Thoracic aorta (tissue), 2 donors: ENCODE measurements around the gene FLRT2. TPM values are rescaled to one million over a fixed set of nuclear protein-coding genes. Genes with fewer than 3 reads are reported as not detected.

Source experiments
- ATAC-seq: fragments of 150-250 bp; one replicate; pipeline ENCODE4 v1.8.0; 2017; ENCODE audit warnings: low read depth; ENCODE audit not compliant: insufficient number of reproducible peaks, low FRiP score
- DNase-seq: peaks from one replicate; pipeline ENCODE4 v3.0.0-alpha.2; 2020; ENCODE audit warnings: low spot score
- H3K27ac ChIP-seq, 2 donors: fragments of 200-600 bp; sonication (generic); 1 replicate in 1 of 2; 2 replicates in 1 of 2; pipeline ENCODE4 v1.5.1; 2016; ENCODE audit warnings: mild to moderate bottlenecking in 2 of 2, moderate library complexity in 2 of 2
- H3K27me3 ChIP-seq: fragments of 200-600 bp; sonication (generic); replicated peaks from 2 replicates; pipeline ENCODE4 v1.6.0; 2016; ENCODE audit warnings: mild to moderate bottlenecking; ENCODE audit not compliant: insufficient read depth
- H3K36me3 ChIP-seq: fragments of 200-600 bp; sonication (generic); one replicate; pipeline ENCODE4 v1.5.1; 2016
- H3K4me1 ChIP-seq, 2 donors: fragments of 200-600 bp; sonication (generic); 1 replicate in 1 of 2; 2 replicates in 1 of 2; pipeline versions ENCODE4 v1.5.1 to v1.6.0; 2016; ENCODE audit warnings: low read depth in 2 of 2, mild to moderate bottlenecking in 1 of 2; ENCODE audit not compliant: control insufficient read depth in 1 of 2
- H3K4me3 ChIP-seq: fragments of 200-600 bp; sonication (generic); 2 replicates; pipeline ENCODE4 v1.5.1; 2016; ENCODE audit warnings: mild to moderate bottlenecking
- H3K9me3 ChIP-seq: fragments of 200-600 bp; sonication (generic); 2 replicates; pipeline ENCODE4 v1.5.1; 2016
- total RNA-seq, 2 donors: library from RNA; depleted of rRNA; stranded (reverse); fragments of >200 nt; gene quantifications; one replicate each; pipeline versions ENCODE4 v1.1.0 to v1.2.3, GENCODE V29; 2016
- TF ChIP-seq, protein P1 (sequence below): fragments of 200-600 bp; sonication (generic); IDR thresholded peaks from one replicate; pipeline ENCODE4 v1.5.1; 2019; ENCODE audit warnings: antibody characterized with exemption

Gene FLRT2
- total RNA-seq, 2 donors from 2014 or later: 20.1 to 45.4 TPM

DNA sequence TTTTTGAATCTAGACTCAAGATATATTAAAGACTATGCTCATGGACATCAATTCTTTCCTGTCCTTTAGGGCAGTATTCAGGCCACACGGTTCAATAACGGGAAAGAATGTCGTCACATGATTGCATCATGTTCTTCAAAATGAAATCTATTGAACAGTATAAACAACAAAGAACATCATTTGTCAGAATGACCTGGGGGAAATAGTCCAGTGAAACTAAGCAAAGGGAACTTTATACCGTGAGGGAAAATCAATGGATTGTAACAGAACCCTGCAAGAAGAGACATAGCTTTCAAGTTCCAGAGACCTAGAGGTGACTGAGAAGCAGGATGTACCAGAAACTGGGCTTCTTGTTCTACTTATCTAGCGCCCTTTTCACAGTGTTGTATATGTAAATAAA is 32.7 kb downstream of the FLRT2 start:
- H3K27me3 ChIP-seq: no peaks in the 10 kb centered on the region
- no peaks in the 10 kb centered on the region for H3K9me3 ChIP-seq
- ATAC-seq: no peak
- H3K4me1 ChIP-seq: no peaks in the 10 kb centered on the region
- H3K4me3 ChIP-seq: no peak overlapping the region
- no peaks in the 10 kb centered on the region for H3K36me3 ChIP-seq
- H3K27ac ChIP-seq: no peak overlapping the region
- DNase-seq: no peak
- TF ChIP-seq, protein P1, sequence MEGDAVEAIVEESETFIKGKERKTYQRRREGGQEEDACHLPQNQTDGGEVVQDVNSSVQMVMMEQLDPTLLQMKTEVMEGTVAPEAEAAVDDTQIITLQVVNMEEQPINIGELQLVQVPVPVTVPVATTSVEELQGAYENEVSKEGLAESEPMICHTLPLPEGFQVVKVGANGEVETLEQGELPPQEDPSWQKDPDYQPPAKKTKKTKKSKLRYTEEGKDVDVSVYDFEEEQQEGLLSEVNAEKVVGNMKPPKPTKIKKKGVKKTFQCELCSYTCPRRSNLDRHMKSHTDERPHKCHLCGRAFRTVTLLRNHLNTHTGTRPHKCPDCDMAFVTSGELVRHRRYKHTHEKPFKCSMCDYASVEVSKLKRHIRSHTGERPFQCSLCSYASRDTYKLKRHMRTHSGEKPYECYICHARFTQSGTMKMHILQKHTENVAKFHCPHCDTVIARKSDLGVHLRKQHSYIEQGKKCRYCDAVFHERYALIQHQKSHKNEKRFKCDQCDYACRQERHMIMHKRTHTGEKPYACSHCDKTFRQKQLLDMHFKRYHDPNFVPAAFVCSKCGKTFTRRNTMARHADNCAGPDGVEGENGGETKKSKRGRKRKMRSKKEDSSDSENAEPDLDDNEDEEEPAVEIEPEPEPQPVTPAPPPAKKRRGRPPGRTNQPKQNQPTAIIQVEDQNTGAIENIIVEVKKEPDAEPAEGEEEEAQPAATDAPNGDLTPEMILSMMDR: no peak

DNA sequence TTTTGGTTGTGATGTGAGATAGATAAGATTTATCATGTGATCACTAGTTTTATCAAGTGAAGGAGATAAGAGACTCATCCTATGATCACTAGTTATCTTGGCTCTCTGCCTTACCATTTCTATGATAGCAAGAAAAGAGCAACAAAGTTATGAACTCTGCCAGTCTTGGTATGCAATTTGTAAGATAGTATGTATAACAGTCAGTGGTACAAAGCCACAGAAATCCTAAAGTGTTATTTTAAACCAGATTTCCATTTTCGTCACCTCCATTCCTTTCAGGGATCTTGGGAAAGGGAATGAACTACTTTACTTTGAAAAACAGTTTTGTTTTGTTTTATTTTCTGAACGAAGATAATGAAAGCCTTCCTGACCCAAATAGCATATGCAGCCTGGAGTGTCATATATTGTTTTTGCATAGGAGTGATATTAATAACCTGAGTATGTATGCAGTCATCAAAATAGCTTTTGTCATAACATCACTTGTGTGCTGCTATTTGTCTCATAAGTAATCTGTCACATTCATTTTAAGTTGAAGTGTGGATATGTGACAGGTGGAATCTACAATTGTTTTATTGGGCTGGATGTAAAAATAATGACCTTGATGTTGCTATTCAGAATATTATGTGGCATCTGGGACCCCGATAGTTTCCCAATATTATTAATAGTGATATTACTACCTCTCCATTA is 35.0 kb downstream of the FLRT2 start:
- Histone ChIP-seq H3K27me3 (no peaks in the 10 kb centered on the region), H3K4me1 (no peaks in the 10 kb centered on the region), H3K27ac (no peak overlapping the region), H3K4me3 (no peak overlapping the region), H3K9me3 (no peaks in the 10 kb centered on the region), H3K36me3 (no peaks in the 10 kb centered on the region)
- TF ChIP-seq, protein P1: no peak
- ATAC-seq (no peak), DNase-seq (no peak)

DNA sequence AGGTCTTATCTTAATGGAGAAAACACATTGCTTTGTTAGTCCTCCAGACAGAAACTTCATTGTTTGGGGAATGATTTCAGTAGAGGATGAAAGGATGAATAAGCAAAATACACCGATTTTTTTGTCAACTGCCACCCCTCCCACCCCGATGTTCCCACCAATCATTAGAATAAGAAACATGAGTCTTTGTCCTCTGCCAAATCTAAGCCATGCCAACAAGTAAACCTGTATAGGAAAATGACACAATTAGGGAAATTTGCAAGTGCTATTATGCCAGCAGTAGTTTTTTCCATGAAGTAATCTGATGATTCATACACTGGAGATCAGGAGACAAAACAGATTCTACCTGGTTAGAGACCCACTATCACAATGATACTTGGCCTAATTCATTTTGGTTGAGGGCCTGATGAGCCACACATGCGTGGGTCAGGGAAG is 35.9 kb downstream of the FLRT2 start:
- ATAC-seq (no peak), DNase-seq (no peak)
- no peak overlapping the region for H3K4me3 ChIP-seq
- no peak overlapping the region for H3K27ac ChIP-seq
- no peaks in the 10 kb centered on the region for H3K4me1 ChIP-seq
- no peaks in the 10 kb centered on the region for H3K9me3 ChIP-seq
- H3K27me3 ChIP-seq: no peaks in the 10 kb centered on the region
- no peaks in the 10 kb centered on the region for H3K36me3 ChIP-seq
- TF ChIP-seq, protein P1: no peak

DNA sequence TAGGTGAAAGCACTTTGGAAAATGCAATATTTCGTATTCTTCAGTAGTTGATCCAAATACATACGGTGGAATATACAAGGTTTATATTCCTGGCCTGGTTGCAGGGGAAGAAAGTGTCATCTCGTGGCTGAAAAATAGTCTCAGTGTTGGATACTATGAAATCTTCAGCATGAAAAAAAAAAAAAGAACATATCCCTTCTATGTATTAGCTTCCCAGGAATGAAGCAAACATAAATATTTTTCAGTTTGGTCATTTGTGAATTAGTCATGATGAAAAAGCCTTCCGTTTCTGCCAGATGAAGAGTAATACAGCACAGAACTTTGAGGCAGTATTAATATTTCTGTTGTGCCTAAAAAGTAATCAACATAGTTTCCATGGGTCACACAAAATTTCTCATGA is 36.7 kb downstream of the FLRT2 start:
- no peaks in the 10 kb centered on the region for H3K4me1 ChIP-seq
- ATAC-seq: no peak

DNA sequence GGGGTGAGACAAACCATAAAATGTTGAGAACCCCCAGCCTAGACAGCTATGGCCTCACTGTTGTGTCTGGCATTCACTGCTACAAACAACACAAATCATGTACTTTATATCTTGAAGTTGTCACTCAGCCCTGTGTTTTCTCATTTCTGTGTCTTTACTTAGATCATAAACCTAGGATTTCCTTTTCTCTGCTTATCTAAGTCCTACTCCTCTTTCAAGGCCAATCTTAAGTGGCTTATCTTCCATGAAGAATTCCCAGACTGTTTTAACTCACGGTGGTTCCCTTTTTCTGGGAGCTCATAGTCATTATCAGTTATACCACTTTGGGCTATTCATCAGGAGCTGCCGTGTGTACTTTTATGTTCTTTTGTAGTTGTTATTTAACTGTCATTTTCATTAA is 42.1 kb downstream of the FLRT2 start:
- H3K36me3 ChIP-seq: no peaks in the 10 kb centered on the region

More for the DNA sequence above, 36.7 kb downstream of the FLRT2 start:
- Histone ChIP-seq H3K4me3 (no peak overlapping the region), H3K36me3 (no peaks in the 10 kb centered on the region), H3K9me3 (no peaks in the 10 kb centered on the region), H3K27ac (no peak overlapping the region), H3K27me3 (no peaks in the 10 kb centered on the region)
- DNase-seq: no peak
- TF ChIP-seq, protein P1: no peak

More for the DNA sequence above, 42.1 kb downstream of the FLRT2 start:
- Histone ChIP-seq H3K27me3 (no peaks in the 10 kb centered on the region), H3K4me1 (no peaks in the 10 kb centered on the region), H3K27ac (no peak overlapping the region), H3K9me3 (no peaks in the 10 kb centered on the region), H3K4me3 (no peak overlapping the region)
- no peak for ATAC-seq
- TF ChIP-seq, protein P1: no peak
- DNase-seq: no peak
